GM12892 (cell line): Measurements from ENCODE around the gene E2F8.

Experiments used
- POLR2A ChIP-seq: IDR thresholded peaks from 2 replicates; pipeline ENCODE4 v1.6.1; 2011; ENCODE audit warnings: low read depth, low read length, control low read depth
- POLR2AphosphoS5 ChIP-seq: IDR thresholded peaks from 2 replicates; pipeline ENCODE4 v1.6.1; 2011; ENCODE audit warnings: low read depth, low read length, control low read depth
- TAF1 ChIP-seq: IDR thresholded peaks from 2 replicates; pipeline ENCODE4 v1.6.1; 2011; ENCODE audit warnings: low read depth, mild to moderate bottlenecking, control low read depth, low read length, borderline replicate concordance

DNA sequence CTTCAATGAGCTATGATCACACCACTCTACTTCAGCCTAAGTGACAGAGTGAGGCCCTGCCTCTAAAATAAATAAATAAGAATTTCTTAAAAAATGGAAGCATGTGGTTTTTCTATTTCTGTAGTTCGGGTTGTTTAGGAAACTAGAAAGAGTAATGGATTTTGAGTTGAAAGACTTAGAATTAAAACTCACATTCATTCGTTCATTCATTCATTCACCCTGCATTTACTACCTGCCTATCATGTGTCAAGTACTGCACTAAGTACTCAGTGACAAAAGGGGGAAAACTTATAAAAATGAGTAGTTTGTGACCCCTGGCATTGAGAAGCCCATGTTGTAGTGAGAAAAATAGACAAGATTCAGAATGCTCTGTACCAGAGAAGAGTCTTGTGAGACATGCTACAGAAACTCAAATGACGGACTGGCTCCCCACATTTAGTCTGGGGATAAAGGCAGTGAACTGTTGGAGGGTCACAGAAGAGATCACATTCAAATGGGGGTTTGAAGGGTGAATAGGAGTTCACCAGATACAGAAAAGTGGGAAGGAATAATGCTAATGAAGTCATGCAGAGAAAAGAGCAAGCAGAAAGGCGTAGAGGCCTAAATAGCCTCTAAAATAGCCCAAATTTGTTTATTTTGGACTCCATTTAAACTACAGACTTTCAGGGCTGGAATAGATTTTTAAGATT lies 46.0 kb downstream of the E2F8 start:
- TF ChIP-seq POLR2AphosphoS5 (no peak), TAF1 (no peak), POLR2A (no peak)
